ENCODE measurements around the gene PIGU.
A peak's percentile ranks its signal among the peaks of the same experiment; 100 is the strongest.

PIGU gene

GRCh38 chr20:34581341-34582184, 95.3 kb downstream of the PIGU start:
- no peak overlapping the region for H3K4me3 ChIP-seq (ENCODE audit: low read depth, low read length)
- TF ChIP-seq CTCF (conservative IDR thresholded peaks at IDR 0.05; ENCODE audit: low read depth, low read length): no peak
- peak; percentile 67 for DNase-seq (ENCODE audit: low read depth)

- H3K4me3 ChIP-seq (ENCODE audit: low read depth, low read length): no peak overlapping the region
- no peak for DNase-seq (ENCODE audit: low read depth)
- no peak for TF ChIP-seq CTCF (conservative IDR thresholded peaks at IDR 0.05; ENCODE audit: low read depth, low read length)
Measured at GRCh38 chr20:34579979-34580940, 96.6 kb downstream of the PIGU start.

GRCh38 chr20:34579191-34579978, 97.5 kb downstream of the PIGU start:
- peak; percentile 87 for DNase-seq (ENCODE audit: low read depth)
- no peak overlapping the region for H3K4me3 ChIP-seq (ENCODE audit: low read depth, low read length)
- TF ChIP-seq CTCF (conservative IDR thresholded peaks at IDR 0.05; ENCODE audit: low read depth, low read length): peak; percentile 88

- no peak for DNase-seq (ENCODE audit: low read depth)
- TF ChIP-seq CTCF (conservative IDR thresholded peaks at IDR 0.05; ENCODE audit: low read depth, low read length): no peak
- H3K4me3 ChIP-seq (ENCODE audit: low read depth, low read length): no peak overlapping the region
Measured at GRCh38 chr20:34578521-34578920, 98.4 kb downstream of the PIGU start.

GRCh38 chr20:34578025-34578424, 98.9 kb downstream of the PIGU start:
- H3K4me3 ChIP-seq (ENCODE audit: low read depth, low read length): no peak overlapping the region
- no peak for TF ChIP-seq CTCF (conservative IDR thresholded peaks at IDR 0.05; ENCODE audit: low read depth, low read length)
- no peak for DNase-seq (ENCODE audit: low read depth)

- no peak for TF ChIP-seq CTCF (conservative IDR thresholded peaks at IDR 0.05; ENCODE audit: low read depth, low read length)
Measured at GRCh38 chr20:34577061-34577460, 99.8 kb downstream of the PIGU start.

More at GRCh38 chr20:34577061-34577460, 99.8 kb downstream of the PIGU start:
- no peak for DNase-seq (ENCODE audit: low read depth)
- no peak overlapping the region for H3K4me3 ChIP-seq (ENCODE audit: low read depth, low read length)

Measured in choroid plexus epithelial cell (primary cell).